Smooth muscle cell (in vitro differentiated cells): ENCODE data around the gene THY1. TPM values are rescaled to one million over a fixed set of nuclear protein-coding genes. Genes with fewer than 3 reads are reported as not detected.
A peak's percentile ranks its signal among the peaks of the same experiment; 100 is the strongest.

Experiments
- DNase-seq: peaks from one replicate; lab custom pipeline; 2025; ENCODE audit not compliant: unreplicated experiment; lab: John Stamatoyannopoulos, UW
- H2AFZ ChIP-seq: fragments of 200-600 bp; sonication (generic); 2 replicates; pipeline ENCODE4 v1.6.0; 2016; ENCODE audit warnings: antibody characterized with exemption, low read depth, mild to moderate bottlenecking
- H3F3A ChIP-seq: fragments of 200-600 bp; sonication (generic); 2 replicates; pipeline ENCODE4 v1.6.0; 2017; ENCODE audit warnings: antibody characterized with exemption, low read depth
- H3K27ac ChIP-seq: fragments of 200-600 bp; sonication (generic); 2 replicates; pipeline ENCODE4 v1.5.1; 2016; ENCODE audit warnings: low read depth, mild to moderate bottlenecking
- H3K27me3 ChIP-seq: fragments of 200-600 bp; sonication (generic); 2 replicates; pipeline ENCODE4 v1.6.1; 2016; ENCODE audit warnings: low read depth, mild to moderate bottlenecking
- H3K36me3 ChIP-seq: fragments of 200-600 bp; sonication (generic); 2 replicates; pipeline ENCODE4 v1.5.1; 2016; ENCODE audit warnings: low read depth
- H3K4me1 ChIP-seq: fragments of 200-600 bp; sonication (generic); 2 replicates; pipeline ENCODE4 v1.5.1; 2016; ENCODE audit warnings: low read depth
- H3K4me2 ChIP-seq: fragments of 200-600 bp; sonication (generic); 2 replicates; pipeline ENCODE4 v1.6.0; 2016; ENCODE audit warnings: mild to moderate bottlenecking
- H3K4me3 ChIP-seq: fragments of 200-600 bp; sonication (generic); 2 replicates; pipeline ENCODE4 v1.5.1; 2016; ENCODE audit warnings: mild to moderate bottlenecking
- H3K79me2 ChIP-seq: fragments of 200-600 bp; sonication (generic); 2 replicates; pipeline ENCODE4 v1.6.0; 2016; ENCODE audit warnings: low read depth, mild to moderate bottlenecking
- H3K9ac ChIP-seq: fragments of 200-600 bp; sonication (generic); 2 replicates; pipeline ENCODE4 v1.6.0; 2016; ENCODE audit warnings: low read depth
- H3K9me3 ChIP-seq: fragments of 200-600 bp; sonication (generic); replicated peaks from 2 replicates; pipeline ENCODE4 v1.5.1; 2016; ENCODE audit warnings: low read depth
- H4K20me1 ChIP-seq: fragments of 200-600 bp; sonication (generic); 2 replicates; pipeline ENCODE4 v1.6.0; 2016; ENCODE audit warnings: low read depth
- CTCF ChIP-seq: fragments of 200-600 bp; sonication (generic); IDR thresholded peaks from 2 replicates; pipeline ENCODE4 v1.5.1; 2017; ENCODE audit warnings: borderline replicate concordance, mild to moderate bottlenecking, antibody characterized with exemption; ENCODE audit not compliant: insufficient read depth, poor library complexity, severe bottlenecking
- WGBS: methylation state at CpG from one replicate; pipeline ENCODE4 v1.1.7; 2016; ENCODE audit warnings: low lambda C conversion rate; 5-methylcytosine and 5-hydroxymethylcytosine counted together
- polyA plus RNA-seq: library from polyadenylated mRNA; unstranded; fragments of >200 nt; fragmentation: Nextera tagmentation; extraction: Ambion mirVana; gene quantifications from 2 replicates; pipeline ENCODE4 v1.2.1, GENCODE V29; 2016
- total RNA-seq: library from RNA; depleted of rRNA; stranded (reverse); fragments of >200 nt; gene quantifications from 2 replicates; pipeline ENCODE4 v1.2.3, GENCODE V29; 2014

THY1 gene
- total and polyA plus RNA-seq, 2 experiments from 2014 or later, result 297 to 614 TPM

GRCh38 chr11:119432484-119433357 lies 9.7 kb upstream of the THY1 start:
- Histone ChIP-seq H2AFZ (peak overlapping the region; percentile 47), H3K4me2 (peak overlapping the region; percentile 81), H3K36me3 (no peaks in the 10 kb centered on the region), H4K20me1 (no peaks in the 10 kb centered on the region), H3K9ac (peak overlapping the region; percentile 68), H3K79me2 (no peaks in the 10 kb centered on the region), H3K27ac (peak overlapping the region; percentile 87), H3F3A (peaks cover 12% of the 10 kb centered on the region), H3K27me3 (no peaks in the 10 kb centered on the region), H3K9me3 (no peaks in the 10 kb centered on the region), H3K4me3 (peak overlapping the region; percentile 28), H3K4me1 (peaks cover 19% of the 10 kb centered on the region)
- DNase-seq, result no peak
- no peak for TF ChIP-seq CTCF
- WGBS, result 24% methylated on average over 21 of the region's 21 CpGs

GRCh38 chr11:119431523-119431922 lies 8.6 kb upstream of the THY1 start:
- no peak for TF ChIP-seq CTCF
- Histone ChIP-seq H2AFZ (no peak overlapping the region), H4K20me1 (no peaks in the 10 kb centered on the region), H3K27me3 (no peaks in the 10 kb centered on the region), H3K79me2 (no peaks in the 10 kb centered on the region), H3F3A (peaks cover 12% of the 10 kb centered on the region), H3K4me3 (no peak overlapping the region), H3K9me3 (no peaks in the 10 kb centered on the region), H3K27ac (no peak overlapping the region), H3K4me1 (peaks cover 19% of the 10 kb centered on the region), H3K4me2 (no peak overlapping the region), H3K9ac (no peak overlapping the region), H3K36me3 (no peaks in the 10 kb centered on the region)
- 98% methylated on average over 7 of the region's 7 CpGs for WGBS
- no peak for DNase-seq

GRCh38 chr11:119427279-119427678 lies 4.3 kb upstream of the THY1 start:
- no peak overlapping the region for H3K27ac ChIP-seq
- H3K27me3 ChIP-seq, result no peaks in the 10 kb centered on the region
- no peaks in the 10 kb centered on the region for H3K9me3 ChIP-seq
- H3F3A ChIP-seq, result no peaks in the 10 kb centered on the region
- whole genome bisulfite sequencing, result 92% methylated on average over 5 of the region's 5 CpGs
- H3K36me3 ChIP-seq, result no peaks in the 10 kb centered on the region
- no peak overlapping the region for H3K9ac ChIP-seq
- no peak overlapping the region for H2AFZ ChIP-seq
- peaks cover 5% of the 10 kb centered on the region for H3K4me1 ChIP-seq
- H3K4me2 ChIP-seq, result no peak overlapping the region
- TF ChIP-seq CTCF, result no peak
- no peaks in the 10 kb centered on the region for H4K20me1 ChIP-seq
- no peak overlapping the region for H3K4me3 ChIP-seq
- peaks cover under 1% of the 10 kb centered on the region for H3K79me2 ChIP-seq
- no peak for DNase-seq
